ENCODE results near the gene C1RL.

DNA sequence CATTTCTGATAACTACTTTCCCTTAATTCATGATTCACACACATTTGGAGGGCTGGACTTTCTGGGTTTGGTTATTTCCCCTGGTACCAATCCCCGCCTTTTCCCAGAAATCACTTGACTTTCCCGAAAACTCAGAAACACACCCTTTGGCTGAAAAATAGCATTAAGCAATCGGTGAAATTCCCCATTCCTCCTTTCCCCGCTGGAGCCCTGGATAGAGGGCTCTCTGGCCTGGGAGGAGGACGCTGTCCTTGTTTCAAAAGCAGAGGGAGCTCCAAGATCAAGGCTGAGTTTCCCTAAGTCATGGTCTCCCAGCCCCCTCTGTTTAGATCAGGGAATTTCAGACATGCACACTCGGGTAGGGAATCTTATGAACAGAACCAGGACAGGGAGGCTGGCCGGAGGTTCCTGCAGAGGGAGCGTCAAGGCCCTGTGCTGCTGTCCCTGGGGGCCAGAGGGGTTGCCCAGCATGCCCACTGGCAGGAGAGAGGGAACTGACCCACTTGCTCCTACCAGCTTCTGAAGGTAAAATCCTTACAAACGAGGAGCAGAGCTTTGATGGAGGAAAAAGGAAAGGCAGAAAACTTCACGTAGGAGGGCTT lies 48.6 kb downstream of the C1RL start, which contains the start of gene C1S:
- no peak for TF ChIP-seq CTCF (IDR thresholded peaks at IDR 0.05; ENCODE audit: low read length)
- no peak for TF ChIP-seq EZH2 (optimal IDR thresholded peaks at IDR 0.05; ENCODE audit: low read depth, low read length)

All from MM.1S (cell line).